Esophagus (tissue), 2 donors: Measurements from ENCODE around the gene ZNF84. TPM values are rescaled to one million over a fixed set of nuclear protein-coding genes. Genes with fewer than 3 reads are reported as not detected.

Source experiments
- H3K27ac ChIP-seq, 2 donors: one replicate each; pipeline ENCODE4 v1.5.1; 2013; ENCODE audit warnings: low read depth in 2 of 2, mild to moderate bottlenecking in 2 of 2, inconsistent platforms in 1 of 2, low read length in 1 of 2, moderate library complexity in 1 of 2
- H3K27me3 ChIP-seq, 2 donors: one replicate each; pipeline ENCODE4 v1.6.1; 2013; ENCODE audit warnings: low read length in 2 of 2, control low read depth in 1 of 2, mild to moderate bottlenecking in 1 of 2; ENCODE audit not compliant: insufficient read depth in 2 of 2, control insufficient read depth in 1 of 2
- H3K36me3 ChIP-seq, 2 donors: one replicate each; pipeline ENCODE4 v1.6.1; 2013; ENCODE audit warnings: low read length in 1 of 2; ENCODE audit not compliant: control insufficient read depth in 2 of 2, insufficient read depth in 2 of 2
- H3K4me1 ChIP-seq, 2 donors: one replicate each; pipeline ENCODE4 v1.6.1; 2013; ENCODE audit warnings: low read length in 1 of 2; ENCODE audit not compliant: control insufficient read depth in 2 of 2, insufficient read depth in 2 of 2
- H3K4me3 ChIP-seq, 2 donors: one replicate each; pipeline ENCODE4 v1.5.1; 2013; ENCODE audit warnings: low read length in 2 of 2, mild to moderate bottlenecking in 2 of 2, low read depth in 1 of 2, moderate library complexity in 1 of 2
- H3K9me3 ChIP-seq, 2 donors: one replicate each; pipeline ENCODE4 v1.6.1; 2013; ENCODE audit warnings: mild to moderate bottlenecking in 2 of 2, low read depth in 1 of 2, low read length in 1 of 2, moderate library complexity in 1 of 2; ENCODE audit not compliant: control insufficient read depth in 2 of 2, insufficient read depth in 1 of 2
- WGBS, 2 donors: extraction: QIAGEN DNeasy Blood & Tissue Kit; methylation state at CpG; one replicate each; pipeline ENCODE4 v1.1.7; 2013; 5-methylcytosine and 5-hydroxymethylcytosine counted together
- polyA plus RNA-seq, 2 donors: library from polyadenylated mRNA; stranded (reverse); fragments of 200-250 nt; gene quantifications; one replicate each; pipeline ENCODE4 v1.2.3, GENCODE V29; 2013
- donor health status: healthy with polysubstance abuse.
- donor health status: Bipolar disorder and iron deficiency.

The ZNF84 gene
- polyA plus RNA-seq, 2 donors, result 5.1 to 8.2 TPM

DNA sequence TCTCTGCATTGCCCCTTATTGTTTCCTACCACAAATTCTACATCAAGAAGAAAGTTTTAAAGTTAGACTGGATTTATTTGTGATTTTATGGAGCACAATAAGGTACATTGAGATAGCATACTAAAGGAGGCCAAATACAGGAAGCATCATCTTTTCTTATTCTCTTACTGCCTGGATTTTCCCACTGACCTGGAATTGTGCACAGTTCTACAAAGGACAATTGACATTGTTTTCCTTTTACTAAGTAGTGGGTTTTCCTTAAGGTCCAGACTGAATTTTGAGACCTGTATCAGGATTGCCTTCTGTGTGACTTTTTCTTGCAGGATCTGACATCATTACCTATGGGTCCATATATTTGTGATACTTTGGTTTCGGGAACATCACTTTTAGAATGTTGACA is 24.6 kb downstream of the ZNF84 start:
- peaks cover 23 to 35% of the 10 kb centered on the region in 2 donors for H3K9me3 ChIP-seq
- no peak overlapping the region for H3K27ac ChIP-seq
- H3K4me3 ChIP-seq, result no peak overlapping the region
- H3K4me1 ChIP-seq, result no peaks in the 10 kb centered on the region
- 96 to 100% methylated on average over 1 of the region's 1 CpG for WGBS, 2 donors
- peaks cover 0 to 8% of the 10 kb centered on the region in 2 donors for H3K36me3 ChIP-seq
- no peaks in the 10 kb centered on the region for H3K27me3 ChIP-seq

DNA sequence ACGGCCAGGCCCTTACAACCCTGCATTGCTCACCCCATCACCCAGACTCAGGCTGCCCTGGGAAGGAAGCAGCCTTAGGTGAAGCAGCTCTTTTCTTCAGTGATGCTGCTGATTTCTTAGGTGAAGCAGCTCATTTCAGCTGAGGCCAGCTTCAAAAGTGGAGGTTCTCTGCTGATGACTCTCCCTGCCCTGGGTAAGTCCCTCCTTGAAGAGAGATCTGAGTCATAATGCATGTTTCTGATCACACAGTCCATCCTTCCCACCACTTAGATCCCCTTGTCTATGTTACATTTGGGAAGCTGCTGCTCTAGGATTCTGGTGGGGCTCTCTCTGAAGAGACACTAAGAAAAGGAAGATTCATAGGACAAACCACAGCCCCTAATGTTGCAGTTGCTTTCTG is 26.2 kb downstream of the ZNF84 start:
- H3K27ac ChIP-seq, result no peak overlapping the region
- peaks cover 0 to under 1% of the 10 kb centered on the region in 2 donors for H3K36me3 ChIP-seq
- H3K9me3 ChIP-seq, result peaks cover 17 to 37% of the 10 kb centered on the region in 2 donors
- H3K4me3 ChIP-seq, result no peak overlapping the region
- no peaks in the 10 kb centered on the region for H3K27me3 ChIP-seq
- 94 to 100% methylated on average over 1 of the region's 1 CpG for WGBS, 2 donors
- no peaks in the 10 kb centered on the region for H3K4me1 ChIP-seq

DNA sequence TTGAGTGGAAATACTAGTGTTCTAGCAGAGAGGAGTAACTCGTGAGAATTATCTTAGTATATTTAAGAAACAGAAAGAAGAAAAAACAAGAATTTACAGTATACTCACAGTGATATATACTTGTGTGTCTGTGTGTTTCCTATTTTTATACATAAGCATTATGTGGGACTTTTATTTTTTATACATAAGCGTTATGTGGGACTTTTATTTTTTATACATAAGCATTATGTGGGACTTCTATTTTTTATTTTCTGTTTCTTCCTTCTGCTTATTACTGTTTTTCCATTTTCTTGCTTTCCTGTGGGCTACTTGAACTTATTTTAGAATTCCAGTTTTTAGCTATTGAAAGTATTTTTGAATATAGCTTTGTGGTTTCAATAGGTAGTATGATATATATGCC is 36.5 kb downstream of the ZNF84 start:
- H3K27ac ChIP-seq, result no peak overlapping the region
- no peak overlapping the region for H3K4me3 ChIP-seq
- no peaks in the 10 kb centered on the region for H3K4me1 ChIP-seq
- WGBS, 2 donors, result 87 to 89% methylated on average over 2 of the region's 2 CpGs
- H3K27me3 ChIP-seq, result no peaks in the 10 kb centered on the region
- peaks cover 17 to 18% of the 10 kb centered on the region in 2 donors for H3K9me3 ChIP-seq
- H3K36me3 ChIP-seq, result no peaks in the 10 kb centered on the region

- WGBS, 2 donors, result 0% methylated on average over 22 of the region's 22 CpGs
- peaks cover 2 to 4% of the 10 kb centered on the region in 2 donors for H3K36me3 ChIP-seq
- H3K27ac ChIP-seq, result peak overlapping the region; percentile 98 to 99
- peak overlapping the region; percentile 96 to 98 for H3K4me3 ChIP-seq
- H3K4me1 ChIP-seq, result peaks cover 0 to 3% of the 10 kb centered on the region in 2 donors
- H3K9me3 ChIP-seq, result peaks cover 12 to 32% of the 10 kb centered on the region in 2 donors
- no peaks in the 10 kb centered on the region for H3K27me3 ChIP-seq
Measured at GRCh38 chr12:133080026-133080367, 42.7 kb downstream of the ZNF84 start.

DNA sequence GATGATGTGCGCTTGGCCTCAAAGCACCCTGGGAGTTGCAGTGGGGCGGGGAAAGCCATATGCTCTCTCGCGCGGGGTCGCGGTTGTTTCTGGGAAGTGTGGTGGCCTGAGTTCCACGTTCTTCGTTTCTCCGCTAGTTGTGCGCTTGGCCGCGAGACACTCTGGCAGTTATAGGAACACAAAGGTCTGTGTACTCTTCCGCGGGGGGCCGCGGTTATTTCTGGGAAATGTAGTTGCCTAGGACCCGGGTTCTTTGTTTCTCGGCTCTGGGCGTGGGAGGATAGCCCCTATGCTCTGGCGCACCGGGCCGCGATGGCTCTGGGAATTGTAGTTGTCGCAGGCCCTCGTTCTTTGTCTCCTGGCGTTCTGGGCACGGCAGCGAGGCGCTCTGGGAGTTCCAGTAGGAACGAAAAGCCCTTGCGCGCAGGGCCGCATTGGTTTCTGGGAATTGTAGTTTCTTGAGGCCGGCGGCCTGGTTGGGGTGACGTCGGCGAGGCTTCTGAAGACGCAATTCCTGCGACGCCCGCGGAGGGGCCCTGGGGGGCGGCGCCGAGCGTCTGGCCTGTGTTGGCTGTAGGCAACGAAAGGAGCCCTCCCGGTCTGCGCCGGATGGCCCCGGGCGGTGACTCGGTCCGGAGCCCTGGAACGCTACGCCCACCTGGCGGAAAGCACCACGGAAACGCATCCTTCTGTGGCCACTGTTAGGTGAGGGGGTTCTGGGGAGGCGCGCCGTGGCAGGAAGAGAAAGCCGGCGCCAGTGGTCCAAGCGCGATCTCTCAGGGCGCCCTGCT is 43.3 kb downstream of the ZNF84 start, which contains the start of gene ZNF140:
TSS of gene ZNF140 (plus strand) at position 556 of the 791 bp plus-strand sequence. CDS start 398 bp downstream, outside the sequence.
- peaks cover 2 to 6% of the 10 kb centered on the region in 2 donors for H3K36me3 ChIP-seq
- peaks cover 0 to 3% of the 10 kb centered on the region in 2 donors for H3K4me1 ChIP-seq
- 0% methylated on average over 66 to 69 of the region's 69 CpGs for WGBS, 2 donors
- H3K27me3 ChIP-seq, result no peaks in the 10 kb centered on the region
- H3K9me3 ChIP-seq, result peaks cover 11 to 34% of the 10 kb centered on the region in 2 donors
- H3K27ac ChIP-seq, result peak within 1 kb of the TSS; percentile 98 to 99
- H3K4me3 ChIP-seq, result peak within 1 kb of the TSS; percentile 96 to 98

GRCh38 chr12:133081159-133081780 is 44.0 kb downstream of the ZNF84 start:
- Histone ChIP-seq H3K27me3 (no peaks in the 10 kb centered on the region), H3K4me3 (peak overlapping the region; percentile 96 to 98), H3K9me3 (peaks cover 7 to 31% of the 10 kb centered on the region in 2 donors), H3K36me3 (peaks cover 7 to 8% of the 10 kb centered on the region in 2 donors), H3K27ac (peak overlapping the region; percentile 98 to 99), H3K4me1 (peaks cover 0 to 3% of the 10 kb centered on the region in 2 donors)
- 23 to 24% methylated on average over 17 of the region's 17 CpGs for WGBS, 2 donors

DNA sequence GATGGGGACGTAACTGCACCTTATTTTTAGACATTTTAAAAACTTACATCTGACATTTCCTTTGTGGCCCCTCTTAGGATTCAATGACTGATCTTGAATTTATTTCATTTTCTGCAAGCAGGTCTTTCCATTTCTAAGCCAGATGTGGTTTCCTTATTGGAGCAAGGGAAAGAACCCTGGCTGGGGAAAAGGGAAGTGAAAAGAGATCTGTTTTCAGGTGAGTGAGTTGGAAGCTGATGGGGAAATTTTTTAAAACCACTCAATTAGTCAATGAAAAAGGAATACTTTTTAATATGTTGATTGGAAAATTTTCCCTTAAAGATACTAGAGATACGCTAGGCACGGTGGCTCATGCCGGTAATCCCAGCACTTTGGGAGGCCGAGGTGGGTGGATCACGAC is 46.0 kb downstream of the ZNF84 start:
- H3K4me3 ChIP-seq, result no peak overlapping the region
- peaks cover 7 to 8% of the 10 kb centered on the region in 2 donors for H3K36me3 ChIP-seq
- peaks cover 3 to 26% of the 10 kb centered on the region in 2 donors for H3K9me3 ChIP-seq
- H3K4me1 ChIP-seq, result peaks cover 0 to 3% of the 10 kb centered on the region in 2 donors
- WGBS, 2 donors, result 95 to 99% methylated on average over 6 of the region's 6 CpGs
- H3K27ac ChIP-seq, result no peak overlapping the region
- no peaks in the 10 kb centered on the region for H3K27me3 ChIP-seq

DNA sequence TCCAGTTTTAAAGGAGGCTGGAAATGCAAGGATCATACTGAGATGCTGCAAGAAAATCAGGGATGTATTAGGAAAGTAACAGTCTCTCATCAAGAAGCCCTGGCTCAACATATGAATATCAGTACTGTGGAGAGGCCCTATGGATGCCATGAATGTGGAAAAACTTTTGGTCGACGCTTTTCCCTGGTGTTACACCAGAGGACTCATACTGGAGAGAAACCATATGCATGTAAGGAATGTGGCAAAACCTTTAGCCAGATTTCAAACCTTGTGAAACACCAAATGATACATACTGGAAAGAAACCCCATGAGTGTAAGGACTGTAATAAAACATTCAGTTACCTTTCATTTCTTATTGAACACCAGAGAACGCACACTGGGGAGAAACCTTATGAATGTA is 68.3 kb downstream of the ZNF84 start:
- Histone ChIP-seq H3K36me3 (peaks cover 7 to 10% of the 10 kb centered on the region in 2 donors), H3K9me3 (peaks cover 9 to 22% of the 10 kb centered on the region in 2 donors), H3K4me3 (no peak overlapping the region), H3K27me3 (no peaks in the 10 kb centered on the region), H3K4me1 (no peaks in the 10 kb centered on the region), H3K27ac (no peak overlapping the region)
- WGBS, 2 donors, result 97 to 99% methylated on average over 3 of the region's 3 CpGs

GRCh38 chr12:133106253-133106652 is 68.9 kb downstream of the ZNF84 start:
- H3K27me3 ChIP-seq, result no peaks in the 10 kb centered on the region
- peaks cover 6 to 10% of the 10 kb centered on the region in 2 donors for H3K36me3 ChIP-seq
- peaks cover 9 to 23% of the 10 kb centered on the region in 2 donors for H3K9me3 ChIP-seq
- no peak overlapping the region for H3K27ac ChIP-seq
- H3K4me1 ChIP-seq, result no peaks in the 10 kb centered on the region
- no peak overlapping the region for H3K4me3 ChIP-seq
- 97 to 99% methylated on average over 5 of the region's 5 CpGs for WGBS, 2 donors
